Endothelial cell of umbilical vein (primary cell): ENCODE results near the gene GSE1. TPM values are rescaled to one million over a fixed set of nuclear protein-coding genes. Genes with fewer than 3 reads are reported as not detected.

Source experiments
- BruUV-seq: library from RNA; stranded (reverse); fragments of 400-500 nt; replicated peaks from 2 replicates; lab custom pipeline; 2021; lab: Mats Ljungman, UMichigan
- CTCF ChIA-PET: fragments of 300-600, 350-600 bp; sonication (Branson Sonifier 250); formaldehyde crosslinking; loops from one replicate; lab custom pipeline; 2021; ENCODE audit warnings: antibody characterized with exemption, inconsistent platforms; lab: Charles Lee
- POLR2A ChIA-PET: fragments of 300-600, 350-600 bp; sonication (Branson Sonifier 250); formaldehyde crosslinking; loops from one replicate; lab custom pipeline; 2021; ENCODE audit warnings: antibody characterized with exemption, inconsistent platforms; lab: Charles Lee
- DNase-seq: peaks from one replicate; pipeline ENCODE4 v3.0.0-alpha.2; 2011; ENCODE audit warnings: low read depth, low spot score
- FAIRE-seq: peaks from 2 replicates; lab custom pipeline; 2011; peaks lifted over from hg19 to GRCh38; lab: Jason Lieb, UNC
- H2AFZ ChIP-seq: 2 replicates; pipeline ENCODE4 v1.6.0; 2012; ENCODE audit warnings: low read depth, low read length, control low read depth, inconsistent platforms
- H3K27ac ChIP-seq: 2 replicates; pipeline ENCODE4 v1.5.1; 2011; ENCODE audit warnings: low read depth, mild to moderate bottlenecking, control low read depth, low read length, moderate library complexity; ENCODE audit not compliant: insufficient read depth
- H3K27me3 ChIP-seq, 2 experiments: 2 replicates each; pipeline versions ENCODE4 v1.6.0 to v1.6.1; 2011; ENCODE audit warnings: low read length in 2 of 2, mixed read lengths in 1 of 2; ENCODE audit not compliant: control insufficient read depth in 2 of 2, insufficient read depth in 2 of 2
- H3K36me3 ChIP-seq, 2 experiments: 2 replicates in 1 of 2; 3 replicates in 1 of 2; pipeline ENCODE4 v1.5.1; 2011; ENCODE audit warnings: low read length in 2 of 2, mild to moderate bottlenecking in 1 of 2, moderate library complexity in 1 of 2; ENCODE audit not compliant: control insufficient read depth in 2 of 2, insufficient read depth in 2 of 2; ENCODE audit errors: extremely low read depth in 1 of 2
- H3K4me1 ChIP-seq: 3 replicates; pipeline ENCODE4 v1.5.1; 2011; ENCODE audit warnings: mild to moderate bottlenecking, low read length; ENCODE audit not compliant: control insufficient read depth, insufficient read depth; ENCODE audit errors: extremely low read depth
- H3K4me2 ChIP-seq: 2 replicates; pipeline ENCODE4 v1.6.1; 2011; ENCODE audit warnings: low read length, control low read depth, mixed read lengths; ENCODE audit not compliant: insufficient read depth
- H3K4me3 ChIP-seq, 3 experiments: fragments of 200-600 bp in 1 of 3; sonication (generic), shearing (Covaris generic) in 1 of 3; replicated peaks in 1 of 3; 2 replicates each; pipeline ENCODE4 v1.5.1; 2011 to 2016; ENCODE audit warnings: control low read depth in 3 of 3, low read length in 3 of 3, mild to moderate bottlenecking in 2 of 3, inconsistent platforms in 1 of 3, low read depth in 1 of 3, moderate library complexity in 1 of 3; ENCODE audit not compliant: insufficient read depth in 1 of 3
- H3K79me2 ChIP-seq: 2 replicates; pipeline ENCODE4 v1.6.0; 2012; ENCODE audit warnings: low read length, inconsistent platforms; ENCODE audit not compliant: control insufficient read depth, insufficient read depth
- H3K9ac ChIP-seq: replicated peaks from 2 replicates; pipeline ENCODE3; 2011; ENCODE audit warnings: low read length, control low read depth; ENCODE audit not compliant: insufficient read depth; ENCODE audit errors: extremely low read depth
- H3K9me1 ChIP-seq: replicated peaks from 3 replicates; pipeline ENCODE4 v1.6.0; 2011; ENCODE audit warnings: mild to moderate bottlenecking, low read length; ENCODE audit not compliant: control insufficient read depth, insufficient read depth; ENCODE audit errors: extremely low read depth
- H3K9me3 ChIP-seq: replicated peaks from 2 replicates; pipeline ENCODE4 v1.5.1; 2012; ENCODE audit warnings: low read length, inconsistent platforms; ENCODE audit not compliant: control insufficient read depth, insufficient read depth
- H4K20me1 ChIP-seq: replicated peaks from 2 replicates; pipeline ENCODE3; 2011; ENCODE audit warnings: mild to moderate bottlenecking, low read length; ENCODE audit not compliant: control insufficient read depth, insufficient read depth; ENCODE audit errors: extremely low read depth
- CTCF ChIP-seq, 2 donors: IDR thresholded peaks; 1 replicate in 1 of 2; 2 replicates in 1 of 2; pipeline ENCODE4 v1.5.1; 2011; ENCODE audit warnings: low read length in 2 of 2, mild to moderate bottlenecking in 2 of 2, moderate library complexity in 2 of 2, control low read depth in 1 of 2, inconsistent platforms in 1 of 2, low read depth in 1 of 2; ENCODE audit not compliant: insufficient read depth in 1 of 2; ENCODE audit errors: extremely low read depth in 1 of 2
- EZH2 ChIP-seq: IDR thresholded peaks from 2 replicates; pipeline ENCODE4 v1.6.1; 2012; ENCODE audit warnings: borderline replicate concordance, low read depth, mild to moderate bottlenecking, moderate library complexity, low read length, inconsistent platforms; ENCODE audit not compliant: severe bottlenecking
- FOS ChIP-seq: IDR thresholded peaks from 2 replicates; pipeline ENCODE4 v1.6.1; 2011; ENCODE audit warnings: mild to moderate bottlenecking, low read length, moderate library complexity, borderline replicate concordance; ENCODE audit not compliant: insufficient read depth
- GATA2 ChIP-seq: IDR thresholded peaks from 2 replicates; pipeline ENCODE4 v1.7.0; 2011; ENCODE audit warnings: low read depth, mild to moderate bottlenecking, moderate library complexity, mixed read lengths, low read length; ENCODE audit not compliant: insufficient read length, insufficient read depth
- JUN ChIP-seq: IDR thresholded peaks from 2 replicates; pipeline ENCODE4 v1.6.1; 2011; ENCODE audit warnings: borderline replicate concordance, low read depth; ENCODE audit not compliant: insufficient read length, insufficient read depth
- MAX ChIP-seq: IDR thresholded peaks from 2 replicates; pipeline ENCODE4 v1.6.1; 2011; ENCODE audit not compliant: insufficient read depth, insufficient read length
- MYC ChIP-seq: IDR thresholded peaks from one replicate; pipeline ENCODE4 v1.6.1; 2011; ENCODE audit warnings: mild to moderate bottlenecking, low read depth, low read length
- POLR2A ChIP-seq: IDR thresholded peaks from 2 replicates; pipeline ENCODE4 v1.6.1; 2012; ENCODE audit warnings: low read depth, mild to moderate bottlenecking, control low read depth, low read length
- POLR2AphosphoS5 ChIP-seq: IDR thresholded peaks from 2 replicates; pipeline ENCODE4 v1.6.1; 2012; ENCODE audit warnings: low read depth, mild to moderate bottlenecking, control low read depth, low read length, moderate library complexity; ENCODE audit not compliant: insufficient read depth
- dilution Hi-C: fragments of 300-500 bp; cut with MboI; formaldehyde crosslinking; loops from one replicate; pipeline ENCODE4 v1.15.0; 2019; ENCODE audit warnings: low sequenced_read_pairs; ENCODE audit not compliant: extremely low pct_ligation_motif_present
- intact Hi-C: fragments of 100-400 bp; cut with micrococcal nuclease; formaldehyde crosslinking; loops from one replicate; pipeline ENCODE4 v1.10.0; 2022
- polyA plus RNA-seq, 4 experiments: library from polyadenylated mRNA; depleted of rRNA in 3 of 4; stranded (reverse) in 3 of 4; unstranded in 1 of 4; fragments of >200 nt; gene quantifications; 2 replicates each; pipeline versions ENCODE4 v1.2.1 to v1.2.3, GENCODE V29; 2011 to 2012; ENCODE audit warnings: missing spikeins in 1 of 4
- total RNA-seq: library from RNA; stranded (reverse); gene quantifications from 2 replicates; pipeline ENCODE4 v1.2.3, GENCODE V29; 2021

Gene GSE1
- total and polyA plus RNA-seq, 2 donors (not counting 3 experiments of a cell fraction or from before 2014, with no cell fraction given): 4.2 to 18.3 TPM

- dilution Hi-C loops: no loop called here
- no peak overlapping the region for H3K4me2 ChIP-seq
- H3K4me1 ChIP-seq: peaks cover 5% of the 10 kb centered on the region
- no TSS peak for BruUV-seq
- intact Hi-C loops: no loop called here
- no peaks in the 10 kb centered on the region for H3K79me2 ChIP-seq
- DNase-seq: no peak
- TF ChIP-seq CTCF (IDR thresholded peaks at IDR 0.05; ENCODE audit: extremely low read depth in 1 of 2, insufficient read depth in 1 of 2, low read depth in 1 of 2, low read length in 2 of 2) (no peak), EZH2 (no peak), JUN (no peak), POLR2AphosphoS5 (no peak), POLR2A (no peak), MYC (no peak), GATA2 (no peak), FOS (no peak), MAX (no peak)
- no peak overlapping the region for H2AFZ ChIP-seq
- H3K9me3 ChIP-seq: no peaks in the 10 kb centered on the region
- ChIA-PET POLR2A (no interaction called here), CTCF (no interaction called here)
- no peak overlapping the region for H3K4me3 ChIP-seq
- H3K9ac ChIP-seq: no peak overlapping the region
- no peaks in the 10 kb centered on the region for H3K36me3 ChIP-seq
- no peaks in the 10 kb centered on the region for H4K20me1 ChIP-seq
- FAIRE-seq: no peak
- no peaks in the 10 kb centered on the region for H3K9me1 ChIP-seq
- H3K27me3 ChIP-seq: no peaks in the 10 kb centered on the region
- H3K27ac ChIP-seq: no peak overlapping the region
Measured at GRCh38 chr16:85645021-85645589, 32.0 kb downstream of the GSE1 start.
